GM12878 (cell line): Measurements from ENCODE around the gene DTD1. TPM values are rescaled to one million over a fixed set of nuclear protein-coding genes. Genes with fewer than 3 reads are reported as not detected.

ENCODE experiments used
- ATAC-seq: fragments of 200-7000 bp; cut with Tn5 transposase; 3 replicates; pipeline ENCODE4 v1.9.1; 2020; ENCODE audit warnings: mild to moderate bottlenecking, moderate library complexity
- BruUV-seq: library from RNA; stranded (reverse); fragments of 400-500 nt; replicated peaks from 2 replicates; lab custom pipeline; 2021; lab: Mats Ljungman, UMichigan
- CTCF ChIA-PET: fragments of 300-600 bp; sonication (Branson Sonifier 250); formaldehyde crosslinking; extraction: SDS; loops from one replicate; lab custom pipeline; 2021; ENCODE audit warnings: inconsistent platforms; lab: Yijun Ruan, JAX
- POLR2A ChIA-PET: fragments of 350-600 bp; formaldehyde crosslinking; extraction: SDS; loops from one replicate; lab custom pipeline; 2021; ENCODE audit warnings: inconsistent platforms; lab: Charles Lee
- RAD21 ChIA-PET: fragments of 300-600 bp; sonication (Branson Sonifier 250); formaldehyde crosslinking; loops from one replicate; lab custom pipeline; 2023; ENCODE audit warnings: antibody characterized with exemption; ENCODE audit not compliant: unreplicated experiment; lab: Charles Lee
- SMC1A ChIA-PET: fragments of 300-600 bp; sonication (Branson Sonifier 250); formaldehyde crosslinking; loops from one replicate; lab custom pipeline; 2023; ENCODE audit not compliant: unreplicated experiment, uncharacterized antibody; lab: Charles Lee
- DNase-seq: peaks from one replicate; pipeline ENCODE4 v3.0.0-alpha.2; 2011; ENCODE audit warnings: low read depth, low spot score
- FAIRE-seq: peaks from 3 replicates; lab custom pipeline; 2011; peaks lifted over from hg19 to GRCh38; lab: Jason Lieb, UNC
- H2AFZ ChIP-seq: 2 replicates; pipeline ENCODE4 v1.6.0; 2011; ENCODE audit warnings: low read depth, low read length, control low read depth; ENCODE audit not compliant: control insufficient read depth
- H3K27ac ChIP-seq: 2 replicates; pipeline ENCODE4 v1.5.1; 2011; ENCODE audit warnings: control low read depth; ENCODE audit not compliant: control insufficient read depth, insufficient read depth
- H3K27me3 ChIP-seq, 2 experiments: replicated peaks in 1 of 2; 2 replicates each; pipeline versions ENCODE4 v1.6.0 to v1.6.1; 2011; ENCODE audit warnings: low read length in 1 of 2; ENCODE audit not compliant: control insufficient read depth in 2 of 2, insufficient read depth in 2 of 2
- H3K36me3 ChIP-seq, 2 experiments: 2 replicates each; pipeline ENCODE4 v1.5.1; 2011; ENCODE audit warnings: low read length in 1 of 2; ENCODE audit not compliant: control insufficient read depth in 2 of 2, insufficient read depth in 2 of 2
- H3K4me1 ChIP-seq: 2 replicates; pipeline ENCODE4 v1.6.1; 2011; ENCODE audit warnings: mild to moderate bottlenecking, low read length, moderate library complexity, mixed read lengths; ENCODE audit not compliant: control insufficient read depth, insufficient read depth
- H3K4me2 ChIP-seq: 2 replicates; pipeline ENCODE4 v1.6.0; 2011; ENCODE audit warnings: control low read depth; ENCODE audit not compliant: control insufficient read depth, insufficient read depth
- H3K4me3 ChIP-seq: fragments of 200-600 bp; sonication (generic); 2 replicates; pipeline ENCODE4 v1.5.1; 2016
- H3K79me2 ChIP-seq: 2 replicates; pipeline ENCODE4 v1.6.0; 2011; ENCODE audit warnings: low read length; ENCODE audit not compliant: control insufficient read depth, insufficient read depth
- H3K9ac ChIP-seq: 2 replicates; pipeline ENCODE4 v1.8.0; 2011; ENCODE audit warnings: low read length, control low read depth, mixed read lengths; ENCODE audit not compliant: control insufficient read depth, insufficient read depth
- H3K9me3 ChIP-seq: replicated peaks from 3 replicates; pipeline ENCODE4 v1.5.1; 2011; ENCODE audit warnings: mild to moderate bottlenecking, low read length; ENCODE audit not compliant: control insufficient read depth, insufficient read depth
- H4K20me1 ChIP-seq: 2 replicates; pipeline ENCODE4 v1.6.0; 2011; ENCODE audit not compliant: control insufficient read depth, insufficient read depth
- CHD2 ChIP-seq: IDR thresholded peaks from 2 replicates; pipeline ENCODE4 v1.6.1; 2011; ENCODE audit warnings: low read depth, low read length, improper control_type of control experiment, borderline replicate concordance
- CTCF ChIP-seq, 3 experiments: IDR thresholded peaks in 2 of 3; conservative IDR thresholded peaks in 1 of 3; 2 replicates each; pipeline ENCODE4 v1.5.1; 2011; ENCODE audit warnings: low read depth in 3 of 3, low read length in 3 of 3, mild to moderate bottlenecking in 3 of 3, control low read depth in 2 of 3, moderate library complexity in 2 of 3, inconsistent platforms in 1 of 3, mixed read lengths in 1 of 3; ENCODE audit not compliant: control insufficient read depth in 2 of 3, insufficient read depth in 1 of 3; ENCODE audit errors: extremely low read depth in 1 of 3
- E4F1 ChIP-seq: fragments of 450-650 bp; IDR thresholded peaks from 2 replicates; pipeline ENCODE4 v1.6.1; 2018; ENCODE audit warnings: borderline replicate concordance, mild to moderate bottlenecking; ENCODE audit not compliant: partially characterized antibody
- MLLT1 ChIP-seq: fragments of 450-650 bp; IDR thresholded peaks from 2 replicates; pipeline ENCODE4 v1.6.1; 2016; ENCODE audit warnings: mild to moderate bottlenecking
- MXI1 ChIP-seq: fragments of 150-350 bp; IDR thresholded peaks from 2 replicates; pipeline ENCODE4 v1.6.1; 2011; ENCODE audit warnings: low read depth, mild to moderate bottlenecking, inconsistent platforms, low read length, improper control_type of control experiment
- NFYA ChIP-seq: IDR thresholded peaks from 2 replicates; pipeline ENCODE4 v1.6.1; 2011; ENCODE audit warnings: low read depth, mild to moderate bottlenecking, low read length, improper control_type of control experiment, borderline replicate concordance
- ZBED1 ChIP-seq: IDR thresholded peaks from 2 replicates; pipeline ENCODE4 v1.6.1; 2016; ENCODE audit warnings: borderline replicate concordance
- WGBS: methylation state at CpG from one replicate; pipeline ENCODE4 v1.1.6; 2016; ENCODE audit warnings: low lambda C conversion rate; ENCODE audit not compliant: insufficient replicate concordance, insufficient coverage; ENCODE audit errors: missing lambda C conversion rate; 5-methylcytosine and 5-hydroxymethylcytosine counted together
- in situ Hi-C: fragments of 300-500 bp; cut with MboI; formaldehyde crosslinking; loops from 9 replicates; pipeline ENCODE4 v1.14.3; 2018; ENCODE audit warnings: mixed read lengths
- intact Hi-C: fragments of 100-400 bp; cut with micrococcal nuclease; formaldehyde crosslinking; loops from one replicate; pipeline ENCODE4 v1.14.2; 2022; ENCODE audit not compliant: unreplicated experiment
- polyA plus RNA-seq, 11 experiments: library from polyadenylated mRNA; depleted of rRNA in 4 of 11; unstranded in 6 of 11; stranded (reverse) in 5 of 11; fragments of >200 nt; fragmentation: Nextera tagmentation in 4 of 11; fragmentation: Illumina TruSeq in 1 of 11; extraction: Ambion mirVana in 4 of 11; extraction: Trizol in 1 of 11; gene quantifications; 1 replicate in 1 of 11; 2 replicates in 10 of 11; pipeline versions ENCODE4 v1.2.1 to v1.2.3, GENCODE V29; 2011 to 2016; ENCODE audit warnings: inconsistent platforms in 2 of 11, missing spikeins in 2 of 11, low read depth in 1 of 11
- total RNA-seq, 4 experiments: library from RNA; depleted of rRNA in 3 of 4; stranded (reverse); fragments of >200 nt in 3 of 4; fragmentation: Illumina TruSeq in 1 of 4; extraction: Trizol in 1 of 4; gene quantifications; 2 replicates each; pipeline versions ENCODE4 v1.2.1 to v1.2.3, GENCODE V29; 2013 to 2021

Gene DTD1
- total and polyA plus RNA-seq, 10 of the 15 experiments (the other 5 are each of a cell fraction or from before 2014, with no cell fraction given), result 24.3 to 99.8 (median 63.3) TPM

- TF ChIP-seq MLLT1 (no peak), NFYA (no peak), MXI1 (no peak), ZBED1 (no peak), CHD2 (no peak), CTCF (IDR thresholded peaks at IDR 0.05 in 2 of 3, conservative IDR thresholded peaks at IDR 0.05 in 1 of 3; ENCODE audit: control insufficient read depth in 2 of 3, extremely low read depth in 1 of 3, insufficient read depth in 1 of 3, low read depth in 3 of 3, low read length in 3 of 3) (no peak), E4F1 (no peak)
- ChIA-PET SMC1A (no interaction called here), CTCF (no interaction called here), RAD21 (no interaction called here), POLR2A (no interaction called here)
- in situ Hi-C loops, result no loop called here
- Histone ChIP-seq H3K27ac (no peak overlapping the region), H3K9me3 (no peaks in the 10 kb centered on the region), H3K4me2 (no peak overlapping the region), H4K20me1 (no peaks in the 10 kb centered on the region), H3K36me3 (no peaks in the 10 kb centered on the region), H3K9ac (no peak overlapping the region), H3K27me3 (no peaks in the 10 kb centered on the region), H3K79me2 (no peaks in the 10 kb centered on the region; the same call in 1 of the 2 replicates), H3K4me1 (peaks cover 8% of the 10 kb centered on the region; the same call in 1 of the 2 replicates), H2AFZ (no peak overlapping the region), H3K4me3 (no peak overlapping the region)
- ATAC-seq (no peak), FAIRE-seq (no peak), DNase-seq (no peak)
- BruUV-seq, result no TSS peak
- WGBS, result 5% methylated on average over 3 of the region's 3 CpGs
- intact Hi-C loops, result loop anchor here (5.0 to 10.0 kb wide), 2 partner anchors 153 to 284 kb away; no protein-coding TSS in a partner anchor
Observed at GRCh38 chr20:18790787-18791186, 202.9 kb downstream of the DTD1 start.
